Vagina (tissue), 2 donors: ENCODE measurements around the gene CAB39. TPM values are rescaled to one million over a fixed set of nuclear protein-coding genes. Genes with fewer than 3 reads are reported as not detected.

Experiments
- DNase-seq, 2 donors: peaks; one replicate each; pipeline ENCODE4 v3.0.0-alpha.2; 2017; ENCODE audit errors: extremely low spot score in 2 of 2
- H3K27ac ChIP-seq: fragments of 200-600 bp; sonication (generic); one replicate; pipeline ENCODE4 v1.5.1; 2019
- H3K27me3 ChIP-seq: fragments of 200-600 bp; sonication (generic); one replicate; pipeline ENCODE4 v1.5.1; 2019
- H3K36me3 ChIP-seq, 2 donors: fragments of 200-600 bp; sonication (generic); one replicate each; pipeline ENCODE4 v1.5.1; 2017 to 2019
- H3K4me1 ChIP-seq: fragments of 200-600 bp; sonication (generic); one replicate; pipeline ENCODE4 v1.5.1; 2019
- H3K4me3 ChIP-seq, 2 donors: fragments of 200-600 bp; sonication (generic); 1 replicate in 1 of 2; 2 replicates in 1 of 2; pipeline ENCODE4 v1.5.1; 2016 to 2019
- H3K9me3 ChIP-seq: fragments of 200-600 bp; sonication (generic); one replicate; pipeline ENCODE4 v1.5.1; 2019
- CTCF ChIP-seq, 3 experiments: fragments of 450-650 bp in 2 of 3; fragments of 200-600 bp in 1 of 3; sonication (generic) in 1 of 3; IDR thresholded peaks; one replicate each; pipeline ENCODE4 v1.5.1; 2017 to 2019; ENCODE audit warnings: antibody characterized with exemption in 3 of 3, mild to moderate bottlenecking in 2 of 3, moderate library complexity in 2 of 3
- POLR2A ChIP-seq, 2 donors: fragments of 450-650 bp; IDR thresholded peaks; one replicate each; pipeline ENCODE4 v1.6.1; 2017; ENCODE audit warnings: antibody characterized with exemption in 2 of 2, mild to moderate bottlenecking in 2 of 2, moderate library complexity in 2 of 2
- POLR2AphosphoS5 ChIP-seq, 2 donors: sonication (generic); formaldehyde crosslinking; IDR thresholded peaks; one replicate each; pipeline ENCODE4 v1.9.0; 2017; ENCODE audit warnings: antibody characterized with exemption in 2 of 2, mild to moderate bottlenecking in 2 of 2, low read depth in 1 of 2; ENCODE audit not compliant: insufficient read depth in 1 of 2
- intact Hi-C: fragments of 100-400 bp; cut with DNase I; formaldehyde crosslinking; loops from one replicate; pipeline ENCODE4 v1.15.1; 2023
- total RNA-seq: library from RNA; depleted of rRNA; stranded (reverse); fragments of >200 nt; gene quantifications from one replicate; pipeline ENCODE4 v1.2.3, GENCODE V29; 2016

Gene CAB39
- total RNA-seq, 1 donor from 2014 or later: 59.4 TPM

DNA sequence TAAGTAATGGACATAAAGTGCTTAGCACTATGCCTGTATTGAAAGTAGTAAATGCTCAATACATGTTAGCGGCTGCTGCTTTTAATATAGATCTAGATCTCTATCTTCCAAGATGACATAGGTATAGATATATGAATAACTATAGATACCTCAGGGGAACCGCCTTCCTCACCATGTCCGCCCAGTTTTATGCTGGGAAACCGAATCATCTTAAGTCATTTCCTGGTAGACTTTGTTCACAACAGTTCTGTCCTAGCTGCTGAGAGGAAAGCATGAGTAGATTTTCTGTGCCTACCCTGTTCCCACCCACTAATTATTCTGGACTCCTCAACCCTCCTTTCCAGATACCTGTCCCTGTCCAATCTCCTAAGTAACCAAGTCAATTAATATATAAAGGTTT is 130.5 kb downstream of the CAB39 start:
- no peak overlapping the region for H3K4me3 ChIP-seq
- no peak for TF ChIP-seq POLR2AphosphoS5 (IDR thresholded peaks at IDR 0.05; ENCODE audit: insufficient read depth in 1 of 2, low read depth in 1 of 2)
- TF ChIP-seq POLR2A (IDR thresholded peaks at IDR 0.05): no peak
- TF ChIP-seq CTCF (IDR thresholded peaks at IDR 0.05): no peak
- DNase-seq: no peak
- H3K27ac ChIP-seq: no peak overlapping the region
- no peaks in the 10 kb centered on the region for H3K36me3 ChIP-seq
- intact Hi-C loops: no loop called here
- no peaks in the 10 kb centered on the region for H3K9me3 ChIP-seq
- no peaks in the 10 kb centered on the region for H3K4me1 ChIP-seq
- H3K27me3 ChIP-seq: no peaks in the 10 kb centered on the region

DNA sequence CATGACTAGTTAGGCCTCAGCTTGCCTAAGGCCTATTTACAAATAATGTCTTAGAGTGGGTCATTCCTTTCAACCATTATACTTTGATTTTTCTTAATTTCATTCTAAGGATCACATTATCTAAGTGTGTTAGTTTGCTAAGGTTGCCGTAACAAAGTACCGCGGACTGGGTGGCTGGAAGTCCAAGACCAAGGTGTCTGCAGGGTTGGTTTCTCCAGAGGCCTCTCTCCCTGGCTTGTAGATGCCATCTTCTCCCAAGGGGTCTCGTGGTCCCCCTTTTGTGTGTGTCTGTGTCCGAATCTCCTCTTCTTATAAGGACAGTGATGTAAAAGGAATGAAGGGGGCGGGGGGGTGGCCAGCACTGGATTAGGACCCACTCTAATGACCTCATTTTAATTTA is 133.7 kb downstream of the CAB39 start:
- no peak for TF ChIP-seq CTCF (IDR thresholded peaks at IDR 0.05)
- no peak for TF ChIP-seq POLR2AphosphoS5 (IDR thresholded peaks at IDR 0.05; ENCODE audit: insufficient read depth in 1 of 2, low read depth in 1 of 2)
- TF ChIP-seq POLR2A (IDR thresholded peaks at IDR 0.05): no peak
- Histone ChIP-seq H3K36me3 (no peaks in the 10 kb centered on the region), H3K4me1 (no peaks in the 10 kb centered on the region), H3K9me3 (no peaks in the 10 kb centered on the region), H3K27me3 (no peaks in the 10 kb centered on the region), H3K4me3 (no peak overlapping the region), H3K27ac (no peak overlapping the region)
- DNase-seq: no peak
- intact Hi-C loops: no loop called here

GRCh38 chr2:230847883-230848388 is 135.3 kb downstream of the CAB39 start:
- Histone ChIP-seq H3K4me1 (no peaks in the 10 kb centered on the region), H3K27ac (no peak overlapping the region), H3K36me3 (no peaks in the 10 kb centered on the region), H3K9me3 (no peaks in the 10 kb centered on the region), H3K4me3 (peak overlapping the region in 1 of 2 donors; percentile 19), H3K27me3 (no peaks in the 10 kb centered on the region)
- no peak for DNase-seq
- no peak for TF ChIP-seq POLR2A (IDR thresholded peaks at IDR 0.05)
- TF ChIP-seq CTCF (IDR thresholded peaks at IDR 0.05): peak; percentile 61 to 83 (median 71)
- intact Hi-C loops: no loop called here

DNA sequence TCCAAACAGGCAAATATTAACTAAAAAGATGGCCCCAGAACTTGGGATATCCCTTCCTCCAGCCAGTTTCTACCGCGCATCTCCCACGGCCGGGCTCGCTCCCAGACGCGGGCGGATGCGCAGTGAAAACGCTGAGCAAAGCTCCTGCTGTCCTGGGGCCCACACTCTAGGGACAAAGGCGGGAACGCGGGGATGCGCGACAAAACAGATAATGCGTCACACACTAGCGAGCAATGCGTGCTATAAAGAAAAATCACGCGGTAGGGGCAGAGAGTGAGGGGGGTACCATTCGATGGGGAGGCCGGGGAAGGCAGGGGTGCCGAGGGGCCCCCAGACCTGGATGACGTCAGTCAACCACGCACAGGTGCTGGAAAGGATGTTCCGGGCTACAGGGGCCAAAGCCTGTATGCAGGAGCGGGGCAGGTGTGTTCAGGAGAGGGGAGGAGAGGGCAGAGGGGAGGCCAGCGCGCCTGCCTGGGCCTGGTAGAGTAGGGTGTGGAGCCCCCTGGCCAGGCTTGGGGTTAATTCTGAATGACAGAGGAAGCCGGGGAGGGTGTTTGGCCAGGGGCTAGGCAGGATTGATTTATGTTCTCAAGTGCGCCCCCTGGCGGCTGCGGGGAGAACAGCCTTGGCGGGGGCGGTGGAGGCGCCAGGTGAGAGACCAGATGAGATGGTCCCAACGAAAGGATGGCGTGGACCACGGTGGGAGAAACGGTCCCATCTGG is 137.2 kb downstream of the CAB39 start:
- H3K4me1 ChIP-seq: no peaks in the 10 kb centered on the region
- no peaks in the 10 kb centered on the region for H3K9me3 ChIP-seq
- no peaks in the 10 kb centered on the region for H3K27me3 ChIP-seq
- no peaks in the 10 kb centered on the region for H3K36me3 ChIP-seq
- intact Hi-C loops: no loop called here
- H3K4me3 ChIP-seq: no peak overlapping the region
- TF ChIP-seq POLR2AphosphoS5 (IDR thresholded peaks at IDR 0.05; ENCODE audit: insufficient read depth in 1 of 2, low read depth in 1 of 2) (no peak), POLR2A (IDR thresholded peaks at IDR 0.05) (no peak), CTCF (IDR thresholded peaks at IDR 0.05) (peak; percentile 22 to 48 (median 29))
- no peak for DNase-seq
- H3K27ac ChIP-seq: no peak overlapping the region

DNA sequence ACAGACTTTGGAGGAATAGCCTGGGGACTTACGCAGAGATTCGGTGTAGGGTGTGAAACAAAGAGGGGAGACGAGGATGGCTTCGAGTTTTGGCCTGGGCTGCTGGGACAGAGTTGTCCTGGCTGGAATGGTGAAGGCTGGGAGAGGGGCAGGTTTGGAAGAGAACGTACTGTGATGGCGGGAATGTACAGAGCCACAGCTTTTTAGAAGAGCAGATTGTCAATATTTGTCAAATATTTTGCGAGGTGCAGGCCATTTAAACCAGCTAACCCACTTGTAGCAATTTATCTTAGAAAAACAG is 137.7 kb downstream of the CAB39 start:
- Histone ChIP-seq H3K4me3 (no peak overlapping the region), H3K36me3 (no peaks in the 10 kb centered on the region), H3K27me3 (no peaks in the 10 kb centered on the region), H3K9me3 (no peaks in the 10 kb centered on the region), H3K27ac (no peak overlapping the region), H3K4me1 (no peaks in the 10 kb centered on the region)
- no peak for DNase-seq
- no peak for TF ChIP-seq CTCF (IDR thresholded peaks at IDR 0.05)
- no peak for TF ChIP-seq POLR2A (IDR thresholded peaks at IDR 0.05)
- TF ChIP-seq POLR2AphosphoS5 (IDR thresholded peaks at IDR 0.05; ENCODE audit: insufficient read depth in 1 of 2, low read depth in 1 of 2): no peak
- intact Hi-C loops: no loop called here
